ENCODE measurements around the gene BLTP3B.
"Not testable (repeated sequence)": the region's sequence is repeated elsewhere in the genome, so short reads cannot be mapped to it uniquely, and the experiment has no call there.

BLTP3B gene

DNA sequence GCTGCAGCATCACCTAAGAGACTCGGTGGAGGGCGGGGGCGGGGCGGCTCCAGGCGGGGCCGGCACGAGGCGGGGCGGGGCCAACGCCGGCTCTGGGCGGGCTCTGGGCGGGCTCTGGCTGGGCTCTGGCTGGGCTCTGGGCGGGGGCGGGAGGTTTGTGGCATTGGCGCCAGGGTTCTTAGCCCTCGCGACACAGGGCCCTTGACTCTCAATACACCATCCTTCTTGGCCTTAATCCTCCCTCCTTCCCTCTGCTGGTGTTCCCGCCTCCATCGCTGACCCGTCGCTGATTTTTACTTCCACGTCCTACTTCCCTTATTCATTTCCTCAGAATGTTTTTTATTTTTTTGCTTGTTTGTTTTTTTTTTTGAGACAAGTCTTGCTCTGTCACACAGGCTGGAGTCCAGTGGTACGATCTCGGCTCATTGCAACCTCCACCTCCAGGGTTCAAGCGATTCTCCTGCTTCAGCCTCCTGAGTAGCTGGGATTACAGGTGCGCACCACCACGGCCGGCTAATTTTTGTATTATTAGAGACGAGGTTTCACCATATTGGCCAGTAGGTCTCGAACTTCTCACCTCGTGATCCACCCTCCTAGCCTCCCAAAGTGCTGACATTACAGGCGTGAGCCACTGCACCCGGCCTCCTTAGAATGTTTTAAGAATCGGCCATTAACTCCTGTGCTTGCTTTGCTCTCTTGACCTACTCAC, at the start of gene BLTP3B:
Gene BLTP3B, minus strand, starts transcription at position 24 of the 709 bp plus-strand sequence. CDS start 239 bp downstream, outside the sequence.
- peak; percentile 94 for DNase-seq

DNA sequence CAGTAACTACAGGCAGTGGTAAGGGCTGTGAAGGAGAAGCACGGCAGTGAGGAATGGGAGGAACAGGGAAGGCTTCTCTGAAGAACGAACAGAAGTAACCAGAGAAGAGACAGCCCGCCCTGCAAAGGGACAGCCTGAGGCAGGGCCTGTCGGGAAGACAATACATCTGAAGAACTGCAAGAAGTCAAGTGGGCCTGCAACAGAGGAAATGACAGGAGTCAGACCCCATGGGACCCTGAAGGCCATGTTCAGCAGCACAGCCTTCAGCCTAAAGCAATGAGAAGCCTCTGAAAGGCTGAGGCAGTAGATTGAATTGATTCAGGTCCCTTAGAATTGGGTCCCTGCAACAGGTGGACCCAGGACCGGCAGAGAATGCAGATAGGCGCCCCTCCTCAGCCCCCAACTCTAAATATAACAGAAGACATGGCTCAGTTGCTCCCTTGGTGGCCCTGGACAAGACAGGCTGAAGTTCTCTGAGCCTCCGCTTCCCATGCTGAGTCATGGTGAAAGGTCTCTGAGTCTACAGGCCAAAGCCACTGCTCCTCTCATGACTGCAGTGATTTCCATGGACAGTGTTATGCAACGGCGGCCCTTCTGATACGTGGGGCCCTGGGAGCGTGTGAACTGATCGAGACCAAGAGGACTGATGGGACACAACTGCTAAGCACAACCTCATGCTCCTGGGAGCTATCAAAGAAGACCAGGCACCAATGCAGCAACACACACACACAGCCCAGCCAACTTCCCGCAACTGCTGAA, 47.1 kb upstream of the BLTP3B start:
- no peak for DNase-seq

- not testable (repeated sequence) for DNase-seq
These were observed 46.4 kb upstream of the BLTP3B start for GRCh38 chr12:100188888-100189635.

DNA sequence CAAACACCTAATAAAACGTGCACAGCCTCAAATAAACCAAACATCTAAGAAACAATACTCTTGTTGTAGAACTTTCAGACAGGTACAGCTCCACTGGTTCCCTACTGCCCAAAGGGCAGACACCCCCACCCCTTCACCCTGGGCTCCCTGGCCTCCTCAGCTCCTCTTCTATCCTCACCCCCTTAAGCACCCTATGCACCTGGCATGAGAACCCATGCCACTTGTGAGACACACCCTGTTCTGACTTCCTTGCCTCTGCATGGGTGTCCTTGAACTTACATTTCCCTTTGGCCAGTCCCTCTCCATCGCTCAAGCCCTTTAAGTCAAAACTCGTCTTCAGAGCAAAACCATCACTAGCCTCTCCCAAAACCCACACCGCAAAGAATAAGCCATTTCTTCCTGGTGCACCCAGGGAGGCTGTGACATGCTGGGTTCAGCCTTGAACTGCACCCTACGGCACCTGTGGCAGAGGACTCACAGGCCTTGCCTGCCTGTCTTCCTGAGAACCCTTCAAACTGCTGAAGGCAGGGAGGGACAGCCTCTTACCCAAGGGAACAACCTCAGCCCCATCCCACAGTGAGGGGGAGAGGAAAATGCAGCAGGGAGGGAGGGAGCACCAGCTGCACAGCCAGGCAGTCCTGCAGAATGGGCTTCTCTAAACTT, 45.3 kb upstream of the BLTP3B start:
- no peak for DNase-seq

GRCh38 chr12:100187068-100187467, 44.4 kb upstream of the BLTP3B start:
- DNase-seq: no peak

DNA sequence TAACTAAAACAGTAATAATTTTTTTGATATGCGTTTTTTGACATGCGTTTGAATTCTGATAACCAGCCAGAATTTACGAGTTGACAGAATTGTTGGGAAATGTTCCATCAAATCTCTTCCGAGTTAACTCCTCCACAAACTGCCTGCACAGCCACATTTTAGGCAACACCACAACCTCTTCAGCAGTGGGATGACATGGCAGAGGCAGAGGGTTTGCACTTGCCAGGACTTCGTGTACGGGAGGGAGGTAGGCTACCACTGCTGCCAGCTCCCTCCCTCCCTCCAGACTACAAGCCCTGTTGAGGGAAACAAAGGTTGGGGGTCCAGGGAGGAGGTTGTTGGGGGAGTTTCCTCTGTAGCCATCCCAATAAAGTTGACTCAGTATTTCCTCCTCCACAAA, 43.4 kb upstream of the BLTP3B start:
- no peak for DNase-seq

GRCh38 chr12:100185361-100185894, 42.8 kb upstream of the BLTP3B start:
- DNase-seq: peak; percentile 50

- DNase-seq: no peak
These were observed 42.0 kb upstream of the BLTP3B start for GRCh38 chr12:100184549-100185145.

DNA sequence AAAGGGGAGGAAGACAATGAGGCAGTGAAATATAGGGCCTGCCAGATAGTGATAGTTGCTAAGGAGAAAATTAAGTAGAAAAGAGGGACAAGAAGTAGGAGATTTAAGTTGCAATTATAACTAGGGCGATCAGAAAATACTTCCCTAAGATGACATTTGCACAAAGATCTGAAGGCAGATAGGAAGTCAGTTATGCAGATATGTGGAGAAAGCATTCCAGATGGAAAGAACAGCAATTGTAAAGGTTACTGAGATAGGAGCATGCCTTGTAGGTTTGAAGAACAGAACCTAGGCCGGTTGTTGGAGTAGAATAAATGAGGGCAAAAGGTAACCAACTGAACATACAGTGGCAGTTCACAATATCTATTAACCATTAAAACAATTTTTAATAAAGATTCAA, 36.6 kb upstream of the BLTP3B start:
- no peak for DNase-seq

GRCh38 chr12:100176493-100176892, 33.8 kb upstream of the BLTP3B start:
- not testable (repeated sequence) for DNase-seq

DNA sequence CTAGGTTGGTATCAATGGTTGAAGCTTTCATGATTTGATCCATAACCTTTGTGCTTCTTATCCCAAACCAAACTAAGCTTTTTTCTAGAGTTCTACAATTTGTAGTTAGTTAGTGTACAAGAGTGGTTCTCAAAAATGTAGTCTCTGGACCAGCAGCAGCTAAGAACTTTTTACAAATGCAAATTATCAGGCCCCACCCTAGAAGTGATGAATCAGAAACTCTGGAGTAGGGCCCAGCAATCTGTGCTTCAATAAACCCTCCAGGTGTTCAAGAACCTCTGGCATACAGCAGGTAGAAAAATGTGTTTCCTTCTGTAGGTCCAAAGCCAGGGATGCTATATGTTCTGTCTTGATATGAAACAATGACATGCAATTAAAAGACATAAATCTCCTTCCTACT, 31.8 kb upstream of the BLTP3B start:
- no peak for DNase-seq

GRCh38 chr12:100173111-100173510, 30.4 kb upstream of the BLTP3B start:
- no peak for DNase-seq

DNA sequence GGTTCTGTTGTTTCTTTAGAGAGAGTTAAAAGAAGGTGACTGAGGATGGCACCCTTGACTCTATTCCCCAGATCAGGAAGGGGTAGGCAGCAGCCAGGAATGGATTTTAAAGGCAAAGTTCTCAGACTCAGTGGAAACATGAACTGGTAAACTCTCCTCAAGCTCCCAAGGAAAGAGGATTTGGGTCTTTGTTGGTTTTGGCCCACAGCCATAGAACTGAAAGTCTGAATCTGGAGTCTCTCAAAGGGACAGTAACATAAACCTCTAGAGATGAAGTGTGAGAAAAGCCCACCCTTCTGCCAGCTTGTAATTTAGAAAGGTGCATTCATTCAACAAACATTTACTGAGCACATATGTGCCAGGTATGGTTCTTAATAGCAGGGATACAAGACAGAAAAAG, 28.6 kb upstream of the BLTP3B start:
- no peak for DNase-seq

GRCh38 chr12:100170313-100170858, 27.7 kb upstream of the BLTP3B start:
- no peak for DNase-seq

DNA sequence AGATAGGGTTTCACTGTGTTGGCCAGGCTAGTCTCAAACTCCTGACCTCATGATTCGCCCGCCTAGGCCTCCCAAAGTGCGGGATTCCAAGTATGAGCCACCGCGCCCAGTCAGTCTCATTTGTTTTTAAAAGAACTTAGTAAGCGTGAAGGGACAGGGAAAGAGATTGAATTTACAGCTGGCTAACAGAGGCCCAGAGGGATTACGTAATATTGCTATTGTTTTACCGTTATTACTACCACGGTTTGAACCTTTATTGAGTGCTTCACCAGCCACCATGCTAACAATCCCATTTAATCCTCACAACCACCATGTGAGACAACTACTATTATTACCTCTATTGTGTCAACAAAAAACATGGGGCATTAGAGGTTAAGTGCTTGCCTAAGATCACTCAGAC, 26.7 kb upstream of the BLTP3B start:
- no peak for DNase-seq

- no peak for DNase-seq
These were observed 25.9 kb upstream of the BLTP3B start for GRCh38 chr12:100168562-100168961.

- DNase-seq: no peak
These were observed 23.6 kb upstream of the BLTP3B start for GRCh38 chr12:100166232-100166631.

GRCh38 chr12:100165356-100165755, 22.7 kb upstream of the BLTP3B start:
- DNase-seq: no peak

DNA sequence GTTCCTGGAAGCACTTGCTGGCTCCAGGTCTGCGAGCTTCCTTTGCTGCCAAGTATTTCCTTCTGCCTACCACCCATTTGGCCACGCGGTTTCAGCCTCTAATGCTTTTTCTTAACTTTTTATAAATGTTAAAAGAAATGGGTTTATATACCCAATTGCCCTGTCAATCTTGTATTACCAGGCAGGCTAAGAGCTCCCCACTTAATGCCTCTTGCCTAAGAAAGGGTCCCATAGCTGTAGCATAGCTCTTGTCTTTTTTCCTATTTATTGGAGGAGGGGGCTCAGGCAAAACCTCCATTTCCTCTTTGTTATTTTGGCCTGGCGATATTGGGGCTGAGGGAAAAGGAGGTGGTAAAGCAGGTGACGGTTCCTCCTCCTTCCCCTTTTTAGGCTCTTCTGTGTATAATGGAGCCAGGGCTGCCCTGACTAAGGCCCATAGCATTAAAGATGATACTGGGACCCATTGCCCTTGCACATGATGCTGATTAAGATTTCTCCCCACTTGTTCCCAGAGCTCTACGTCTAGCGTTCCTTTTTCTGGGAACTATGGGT, 21.6 kb upstream of the BLTP3B start:
- no peak for DNase-seq

DNA sequence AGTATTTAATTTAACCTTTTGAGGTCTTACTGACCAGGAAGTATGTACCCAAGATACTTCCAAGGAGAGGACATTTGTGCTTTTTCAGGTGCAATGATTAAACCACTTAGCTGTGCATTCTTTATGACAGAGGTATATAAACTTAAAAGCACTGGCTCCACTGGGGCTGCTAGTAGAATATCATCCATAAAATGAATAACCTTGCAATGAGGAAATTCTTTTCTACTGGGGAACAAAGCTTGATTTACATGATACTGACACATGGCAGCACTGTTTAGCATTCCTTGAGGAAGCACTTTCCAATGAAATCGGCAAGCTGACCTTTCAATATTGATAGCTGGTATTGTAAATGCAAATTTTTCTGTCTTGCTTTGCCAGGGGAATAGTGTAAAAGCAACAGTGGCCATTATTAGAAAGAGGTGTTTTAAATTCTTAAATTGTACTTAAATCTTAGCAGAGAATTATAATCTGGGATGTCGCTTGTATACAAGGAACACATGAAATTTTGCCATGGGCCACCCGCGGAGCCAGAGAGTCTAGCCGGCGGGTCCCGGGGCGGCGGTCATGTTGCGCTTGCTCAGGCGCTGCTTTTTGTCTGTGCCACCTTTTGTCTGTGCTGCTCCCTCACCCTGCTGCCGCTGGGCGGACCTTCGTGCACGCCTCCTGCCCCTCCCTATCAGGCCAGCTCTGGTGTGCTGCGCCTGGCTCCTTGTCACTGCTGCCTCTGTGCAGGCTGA, 20.9 kb upstream of the BLTP3B start:
- peak; percentile 84 for DNase-seq
